ENCODE results near the gene CTNNAL1.

CTNNAL1 gene

GRCh38 chr9:109027176-109027575 is 13.9 kb upstream of the CTNNAL1 start:
- no peak for DNase-seq

- DNase-seq = no peak
These were observed 13.0 kb upstream of the CTNNAL1 start for GRCh38 chr9:109026306-109026705.

GRCh38 chr9:109022873-109023272 is 9.6 kb upstream of the CTNNAL1 start:
- DNase-seq = no peak

- no peak for DNase-seq
These were observed 7.5 kb upstream of the CTNNAL1 start for GRCh38 chr9:109020581-109021511.

GRCh38 chr9:109020113-109020512 is 6.8 kb upstream of the CTNNAL1 start:
- DNase-seq = no peak

- no peak for DNase-seq
These were observed 6.1 kb upstream of the CTNNAL1 start for GRCh38 chr9:109019420-109019819.

- no peak for DNase-seq
These were observed 4.2 kb upstream of the CTNNAL1 start for GRCh38 chr9:109017493-109017892.

- DNase-seq = no peak
These were observed 3.8 kb upstream of the CTNNAL1 start for GRCh38 chr9:109017061-109017460.

- no peak for DNase-seq
These were observed 2.8 kb upstream of the CTNNAL1 start for GRCh38 chr9:109016132-109016531.

- DNase-seq = no peak
These were observed 1.4 kb upstream of the CTNNAL1 start for GRCh38 chr9:109014608-109015280.

GRCh38 chr9:109013679-109014607 is 644 bp upstream of the CTNNAL1 start:
- DNase-seq = peak; percentile 74

- DNase-seq = peak; percentile 7
These were observed 1.1 kb downstream of the CTNNAL1 start for GRCh38 chr9:109012009-109012875.

- DNase-seq = no peak
These were observed 2.0 kb downstream of the CTNNAL1 start for GRCh38 chr9:109011231-109011671.

- no peak for DNase-seq
These were observed 2.6 kb downstream of the CTNNAL1 start for GRCh38 chr9:109010746-109011145.

GRCh38 chr9:109005678-109006077 is 7.6 kb downstream of the CTNNAL1 start:
- DNase-seq = no peak

GRCh38 chr9:109003116-109003515 is 10.2 kb downstream of the CTNNAL1 start:
- no peak for DNase-seq

- DNase-seq = no peak
These were observed 11.2 kb downstream of the CTNNAL1 start for GRCh38 chr9:109002141-109002540.

GRCh38 chr9:109001275-109001676 is 12.0 kb downstream of the CTNNAL1 start:
- no peak for DNase-seq

- DNase-seq = no peak
These were observed 16.2 kb downstream of the CTNNAL1 start for GRCh38 chr9:108997112-108997511.

GRCh38 chr9:108996643-108997042 is 16.7 kb downstream of the CTNNAL1 start:
- DNase-seq = no peak

- DNase-seq = no peak
These were observed 18.6 kb downstream of the CTNNAL1 start for GRCh38 chr9:108994695-108995094.

GRCh38 chr9:108991479-108991878 is 21.8 kb downstream of the CTNNAL1 start:
- DNase-seq = no peak

Measured in NCI-H1694 (cell line).